Esophagus squamous epithelium (tissue), 5 donors: ENCODE data around the gene VAPB. TPM values are rescaled to one million over a fixed set of nuclear protein-coding genes. Genes with fewer than 3 reads are reported as not detected.

Source experiments
- DNase-seq: peaks from one replicate; lab custom pipeline; 2025; lab: John Stamatoyannopoulos, UW
- H3K27ac ChIP-seq, 4 donors: fragments of 200-600 bp; sonication (generic); one replicate each; pipeline ENCODE4 v1.5.1; 2016 to 2019; ENCODE audit warnings: mild to moderate bottlenecking in 1 of 4
- H3K27me3 ChIP-seq, 4 donors: fragments of 200-600 bp; sonication (generic); 1 replicate in 3 of 4; 2 replicates in 1 of 4; pipeline versions ENCODE4 v1.5.1 to v1.6.0; 2017 to 2021; ENCODE audit warnings: antibody characterized with exemption in 1 of 4
- H3K36me3 ChIP-seq, 3 donors: fragments of 200-600 bp; sonication (generic); one replicate each; pipeline ENCODE4 v1.5.1; 2016 to 2019
- H3K4me1 ChIP-seq, 3 donors: fragments of 200-600 bp; sonication (generic); one replicate each; pipeline ENCODE4 v1.5.1; 2017 to 2019
- H3K4me3 ChIP-seq, 4 donors: fragments of 200-600 bp; sonication (generic); 1 replicate in 3 of 4; 2 replicates in 1 of 4; pipeline ENCODE4 v1.5.1; 2016 to 2019; ENCODE audit warnings: mild to moderate bottlenecking in 2 of 4, moderate library complexity in 1 of 4
- H3K9me3 ChIP-seq, 3 donors: fragments of 200-600 bp; sonication (generic); one replicate each; pipeline ENCODE4 v1.5.1; 2016 to 2019
- POLR2A ChIP-seq, 4 donors: fragments of 450-650 bp; IDR thresholded peaks; one replicate each; pipeline ENCODE4 v1.6.1; 2017; ENCODE audit warnings: antibody characterized with exemption in 4 of 4, mild to moderate bottlenecking in 4 of 4, moderate library complexity in 3 of 4
- WGBS, 2 donors: methylation state at CpG; one replicate each; pipeline ENCODE4 v1.1.5; 2018; 5-methylcytosine and 5-hydroxymethylcytosine counted together
- intact Hi-C: fragments of 100-400 bp; cut with DNase I; formaldehyde crosslinking; loops from one replicate; pipeline ENCODE4 v1.15.0; 2022
- total RNA-seq, 4 donors: library from RNA; depleted of rRNA; stranded (reverse); fragments of >200 nt; gene quantifications; one replicate each; pipeline ENCODE4 v1.1.0, GENCODE V29; 2016
- TF ChIP-seq, protein P1 (sequence below), 6 experiments: fragments of 450-650 bp in 4 of 6; fragments of 200-600 bp in 2 of 6; sonication (generic) in 2 of 6; IDR thresholded peaks; one replicate each; pipeline ENCODE4 v1.5.1; 2016 to 2019; ENCODE audit warnings: antibody characterized with exemption in 6 of 6, mild to moderate bottlenecking in 4 of 6, moderate library complexity in 4 of 6
- donor health status: DM: yes; HTN: yes; CAD: no.

The VAPB gene
- total RNA-seq, 4 donors from 2014 or later = 11.5 to 21.2 (median 16.6) TPM

DNA sequence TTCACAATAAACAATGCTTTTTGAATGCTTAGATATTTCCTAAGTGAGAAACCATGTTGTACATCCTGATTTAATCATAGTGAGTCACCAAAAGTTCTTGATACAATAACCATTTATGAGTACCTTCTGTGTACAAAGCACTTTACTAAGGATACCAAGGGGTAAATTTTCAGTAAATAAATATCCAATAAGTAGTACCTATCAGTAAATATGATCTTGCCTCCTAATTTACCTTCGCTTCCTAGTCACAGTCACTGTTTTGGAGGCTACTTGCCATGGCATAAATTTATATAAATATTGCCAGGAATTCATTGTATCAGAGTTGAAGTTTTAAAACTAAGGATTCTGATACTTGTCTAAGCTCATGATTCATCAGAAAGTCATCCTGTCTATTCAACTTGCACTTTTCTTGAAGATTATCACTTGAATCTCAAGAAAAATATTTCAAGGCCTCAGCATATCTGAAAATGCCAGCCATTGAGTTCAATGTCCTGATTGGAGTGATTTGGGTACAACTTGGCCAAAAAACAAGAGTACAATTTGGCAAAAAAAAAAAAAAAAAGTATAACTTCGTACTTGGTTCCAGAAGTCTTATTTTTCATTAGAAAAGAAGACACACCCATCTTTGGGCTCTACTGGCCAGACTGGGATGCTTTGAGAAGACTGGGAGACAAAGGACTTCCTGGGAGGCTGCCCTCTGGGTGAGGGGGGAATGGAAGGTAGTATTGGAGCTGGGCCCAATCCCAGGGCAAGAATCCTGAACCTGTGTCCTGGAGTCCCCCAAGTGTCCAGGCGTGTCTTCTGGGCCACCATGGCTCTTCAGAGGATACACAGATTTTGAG lies 46.7 kb upstream of the VAPB start:
- TF ChIP-seq, protein P1, sequence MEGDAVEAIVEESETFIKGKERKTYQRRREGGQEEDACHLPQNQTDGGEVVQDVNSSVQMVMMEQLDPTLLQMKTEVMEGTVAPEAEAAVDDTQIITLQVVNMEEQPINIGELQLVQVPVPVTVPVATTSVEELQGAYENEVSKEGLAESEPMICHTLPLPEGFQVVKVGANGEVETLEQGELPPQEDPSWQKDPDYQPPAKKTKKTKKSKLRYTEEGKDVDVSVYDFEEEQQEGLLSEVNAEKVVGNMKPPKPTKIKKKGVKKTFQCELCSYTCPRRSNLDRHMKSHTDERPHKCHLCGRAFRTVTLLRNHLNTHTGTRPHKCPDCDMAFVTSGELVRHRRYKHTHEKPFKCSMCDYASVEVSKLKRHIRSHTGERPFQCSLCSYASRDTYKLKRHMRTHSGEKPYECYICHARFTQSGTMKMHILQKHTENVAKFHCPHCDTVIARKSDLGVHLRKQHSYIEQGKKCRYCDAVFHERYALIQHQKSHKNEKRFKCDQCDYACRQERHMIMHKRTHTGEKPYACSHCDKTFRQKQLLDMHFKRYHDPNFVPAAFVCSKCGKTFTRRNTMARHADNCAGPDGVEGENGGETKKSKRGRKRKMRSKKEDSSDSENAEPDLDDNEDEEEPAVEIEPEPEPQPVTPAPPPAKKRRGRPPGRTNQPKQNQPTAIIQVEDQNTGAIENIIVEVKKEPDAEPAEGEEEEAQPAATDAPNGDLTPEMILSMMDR (IDR thresholded peaks at IDR 0.05) = no peak
- no peak for TF ChIP-seq POLR2A (IDR thresholded peaks at IDR 0.05)
- WGBS, 2 donors = 54 to 66% methylated on average over 2 of the region's 3 CpGs
- Histone ChIP-seq H3K4me3 (no peak overlapping the region), H3K36me3 (peaks cover 6 to 47% (median 18%) of the 10 kb centered on the region in 3 donors), H3K27ac (no peak overlapping the region), H3K4me1 (peaks cover 0 to 21% (median 0%) of the 10 kb centered on the region in 3 donors), H3K27me3 (no peaks in the 10 kb centered on the region), H3K9me3 (no peaks in the 10 kb centered on the region)
- intact Hi-C loops = no loop called here
- DNase-seq = no peak

DNA sequence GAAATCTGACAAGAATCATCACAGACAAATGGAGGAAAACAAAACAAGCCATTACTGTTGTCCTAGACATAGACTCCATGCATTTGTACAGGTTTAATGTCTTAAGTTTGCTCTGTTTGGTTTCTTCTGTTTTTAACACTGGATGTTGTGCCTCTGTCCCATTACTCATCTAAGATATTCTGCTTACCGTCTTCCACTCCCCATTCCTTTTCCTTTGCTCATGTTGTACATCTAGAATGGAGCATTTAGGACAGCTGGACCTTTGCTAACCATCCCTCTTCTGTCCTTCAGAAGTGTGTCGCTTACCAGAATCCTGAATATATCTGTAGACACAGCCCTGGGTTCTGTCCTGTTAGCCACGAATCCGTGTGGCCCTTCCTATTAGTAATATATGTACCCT lies 44.3 kb upstream of the VAPB start:
- Histone ChIP-seq H3K36me3 (peaks cover 6 to 62% (median 18%) of the 10 kb centered on the region in 3 donors), H3K27me3 (no peaks in the 10 kb centered on the region), H3K27ac (no peak overlapping the region), H3K4me1 (peaks cover 0 to 21% (median 0%) of the 10 kb centered on the region in 3 donors), H3K9me3 (no peaks in the 10 kb centered on the region), H3K4me3 (no peak overlapping the region)
- TF ChIP-seq, protein P1 (IDR thresholded peaks at IDR 0.05) = no peak
- no peak for TF ChIP-seq POLR2A (IDR thresholded peaks at IDR 0.05)
- DNase-seq = no peak
- intact Hi-C loops = no loop called here
- 87 to 94% methylated on average over 4 of the region's 4 CpGs for WGBS, 2 donors

DNA sequence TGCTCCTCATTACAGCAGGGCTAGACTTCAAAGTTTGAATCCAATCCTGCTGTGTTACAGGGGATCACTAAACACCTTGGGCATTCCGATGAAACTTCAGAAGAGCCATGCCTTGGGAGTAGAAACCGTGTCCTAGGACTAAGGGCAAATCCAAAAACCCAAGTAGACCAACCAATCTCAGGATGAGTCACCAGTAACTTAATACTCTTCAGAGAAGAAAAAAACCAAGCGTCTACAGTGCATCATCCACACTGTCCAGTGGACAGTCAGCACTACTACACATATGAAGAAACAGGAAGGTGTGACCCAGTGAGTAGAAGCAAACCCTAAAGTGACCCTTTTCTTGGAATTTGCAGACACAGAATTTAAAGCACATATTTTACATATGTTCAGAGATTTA lies 39.5 kb upstream of the VAPB start:
- WGBS, 2 donors = 81 to 88% methylated on average over 3 of the region's 3 CpGs
- Histone ChIP-seq H3K36me3 (peaks cover 12 to 77% (median 14%) of the 10 kb centered on the region in 3 donors), H3K27me3 (no peaks in the 10 kb centered on the region), H3K4me3 (no peak overlapping the region), H3K9me3 (no peaks in the 10 kb centered on the region), H3K27ac (no peak overlapping the region), H3K4me1 (no peaks in the 10 kb centered on the region)
- intact Hi-C loops = no loop called here
- TF ChIP-seq, protein P1 (IDR thresholded peaks at IDR 0.05) = no peak
- TF ChIP-seq POLR2A (IDR thresholded peaks at IDR 0.05) = no peak
- no peak for DNase-seq

DNA sequence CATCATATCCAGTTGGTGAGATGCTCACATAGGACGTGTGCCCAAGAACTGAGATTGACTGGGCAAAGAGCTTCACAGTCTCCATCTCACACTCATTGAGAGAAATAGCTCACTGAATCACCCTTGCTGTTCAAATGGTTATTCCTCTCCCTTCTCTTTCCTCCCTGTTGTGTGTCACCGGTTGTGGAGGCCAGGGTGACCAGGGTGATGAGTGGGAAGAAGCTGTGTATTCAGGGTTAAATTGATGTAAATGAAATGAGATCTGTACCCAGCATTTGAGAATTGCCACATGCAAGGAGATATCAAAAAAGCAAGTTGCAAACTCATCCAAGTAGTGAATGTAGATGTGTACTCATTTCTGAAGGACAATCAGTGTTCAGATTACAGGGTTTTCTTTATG lies 36.6 kb upstream of the VAPB start:
- H3K27ac ChIP-seq = no peak overlapping the region
- H3K4me1 ChIP-seq = no peaks in the 10 kb centered on the region
- intact Hi-C loops = no loop called here
- no peaks in the 10 kb centered on the region for H3K27me3 ChIP-seq
- no peak for DNase-seq
- peaks cover 0 to 80% (median 14%) of the 10 kb centered on the region in 3 donors for H3K36me3 ChIP-seq
- no peak overlapping the region for H3K4me3 ChIP-seq
- TF ChIP-seq, protein P1 (IDR thresholded peaks at IDR 0.05) = no peak
- no peak for TF ChIP-seq POLR2A (IDR thresholded peaks at IDR 0.05)
- no peaks in the 10 kb centered on the region for H3K9me3 ChIP-seq
- WGBS, 2 donors = 79 to 86% methylated on average over 2 of the region's 2 CpGs

DNA sequence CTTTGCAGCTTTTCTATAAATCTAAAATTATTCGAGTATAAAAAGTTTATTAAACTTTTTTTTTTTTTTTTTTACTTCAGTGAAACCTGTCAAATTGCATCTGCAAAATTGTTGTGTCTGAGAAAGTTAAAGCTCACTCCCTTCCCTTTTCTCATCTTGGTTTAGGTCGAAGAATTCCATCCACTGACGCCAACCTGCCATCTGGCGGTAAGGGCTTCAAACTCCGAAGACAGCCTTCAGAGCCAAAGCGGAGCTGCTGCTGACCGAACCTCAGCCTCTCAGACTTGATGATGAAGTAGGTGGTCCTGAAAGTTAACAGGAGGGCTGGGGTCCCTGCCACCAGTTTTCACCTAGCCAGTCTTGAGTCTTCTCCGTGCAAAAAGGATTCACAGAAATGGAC lies 29.6 kb upstream of the VAPB start:
- TF ChIP-seq POLR2A (IDR thresholded peaks at IDR 0.05) = no peak
- TF ChIP-seq, protein P1 (IDR thresholded peaks at IDR 0.05) = no peak
- Histone ChIP-seq H3K9me3 (no peaks in the 10 kb centered on the region), H3K36me3 (peaks cover 0 to 97% (median 13%) of the 10 kb centered on the region in 3 donors), H3K27ac (no peak overlapping the region), H3K4me3 (no peak overlapping the region), H3K4me1 (peaks cover 0 to 5% (median 0%) of the 10 kb centered on the region in 3 donors), H3K27me3 (no peaks in the 10 kb centered on the region)
- no peak for DNase-seq
- WGBS, 2 donors = 66 to 82% methylated on average over 3 to 8 of the region's 8 CpGs
- intact Hi-C loops = no loop called here
